PFSK-1 (cell line): ENCODE measurements around the gene HIRA.

Experiments used
- FOXP2 ChIP-seq: optimal IDR thresholded peaks from 2 replicates; pipeline ENCODE3; 2011; ENCODE audit warnings: borderline replicate concordance, control low read depth, inconsistent platforms; ENCODE audit not compliant: insufficient read depth; ENCODE audit errors: extremely low read length, extremely low read depth
- POLR2AphosphoS5 ChIP-seq: IDR thresholded peaks from 2 replicates; pipeline ENCODE4 v1.6.1; 2012; ENCODE audit warnings: low read depth, mild to moderate bottlenecking, control low read depth, low read length, moderate library complexity
- REST ChIP-seq, 2 experiments: IDR thresholded peaks; 2 replicates each; pipeline versions ENCODE4 v1.6.1 to v1.8.0; 2011 to 2012; ENCODE audit warnings: low read depth in 2 of 2, low read length in 2 of 2, control low read depth in 1 of 2, inconsistent platforms in 1 of 2, mild to moderate bottlenecking in 1 of 2, moderate library complexity in 1 of 2; ENCODE audit not compliant: insufficient read depth in 1 of 2
- SIN3A ChIP-seq: IDR thresholded peaks from 2 replicates; pipeline ENCODE4 v1.6.1; 2012; ENCODE audit warnings: mild to moderate bottlenecking, low read length, moderate library complexity, borderline replicate concordance; ENCODE audit not compliant: insufficient read depth
- TAF1 ChIP-seq: IDR thresholded peaks from 2 replicates; pipeline ENCODE4 v1.6.1; 2012; ENCODE audit warnings: low read length, control low read depth, borderline replicate concordance; ENCODE audit not compliant: insufficient read depth

- TF ChIP-seq POLR2AphosphoS5 (no peak), TAF1 (no peak), REST (IDR thresholded peaks at IDR 0.05; ENCODE audit: insufficient read depth in 1 of 2, low read depth in 2 of 2, low read length in 2 of 2) (no peak), SIN3A (no peak), FOXP2 (no peak)
These were observed 2.9 kb upstream of the HIRA start for GRCh38 chr22:19434401-19434800.
